GM12878 (cell line): ENCODE measurements around the gene EFNA3. TPM values are rescaled to one million over a fixed set of nuclear protein-coding genes. Genes with fewer than 3 reads are reported as not detected.

Experiments used
- ATAC-seq: fragments of 200-7000 bp; cut with Tn5 transposase; 3 replicates; pipeline ENCODE4 v1.9.1; 2020; ENCODE audit warnings: mild to moderate bottlenecking, moderate library complexity
- BruUV-seq: library from RNA; stranded (reverse); fragments of 400-500 nt; replicated peaks from 2 replicates; lab custom pipeline; 2021; lab: Mats Ljungman, UMichigan
- CTCF ChIA-PET: fragments of 300-600 bp; sonication (Branson Sonifier 250); formaldehyde crosslinking; extraction: SDS; loops from one replicate; lab custom pipeline; 2021; ENCODE audit warnings: inconsistent platforms; lab: Yijun Ruan, JAX
- POLR2A ChIA-PET: fragments of 350-600 bp; formaldehyde crosslinking; extraction: SDS; loops from one replicate; lab custom pipeline; 2021; ENCODE audit warnings: inconsistent platforms; lab: Charles Lee
- RAD21 ChIA-PET: fragments of 300-600 bp; sonication (Branson Sonifier 250); formaldehyde crosslinking; loops from one replicate; lab custom pipeline; 2023; ENCODE audit warnings: antibody characterized with exemption; ENCODE audit not compliant: unreplicated experiment; lab: Charles Lee
- SMC1A ChIA-PET: fragments of 300-600 bp; sonication (Branson Sonifier 250); formaldehyde crosslinking; loops from one replicate; lab custom pipeline; 2023; ENCODE audit not compliant: unreplicated experiment, uncharacterized antibody; lab: Charles Lee
- DNase-seq: peaks from one replicate; pipeline ENCODE4 v3.0.0-alpha.2; 2011; ENCODE audit warnings: low read depth, low spot score
- FAIRE-seq: peaks from 3 replicates; lab custom pipeline; 2011; peaks lifted over from hg19 to GRCh38; lab: Jason Lieb, UNC
- H2AFZ ChIP-seq: 2 replicates; pipeline ENCODE4 v1.6.0; 2011; ENCODE audit warnings: low read depth, low read length, control low read depth; ENCODE audit not compliant: control insufficient read depth
- H3K27ac ChIP-seq: 2 replicates; pipeline ENCODE4 v1.5.1; 2011; ENCODE audit warnings: control low read depth; ENCODE audit not compliant: control insufficient read depth, insufficient read depth
- H3K27me3 ChIP-seq, 2 experiments: replicated peaks in 1 of 2; 2 replicates each; pipeline versions ENCODE4 v1.6.0 to v1.6.1; 2011; ENCODE audit warnings: low read length in 1 of 2; ENCODE audit not compliant: control insufficient read depth in 2 of 2, insufficient read depth in 2 of 2
- H3K36me3 ChIP-seq, 2 experiments: 2 replicates each; pipeline ENCODE4 v1.5.1; 2011; ENCODE audit warnings: low read length in 1 of 2; ENCODE audit not compliant: control insufficient read depth in 2 of 2, insufficient read depth in 2 of 2
- H3K4me1 ChIP-seq: 2 replicates; pipeline ENCODE4 v1.6.1; 2011; ENCODE audit warnings: mild to moderate bottlenecking, low read length, moderate library complexity, mixed read lengths; ENCODE audit not compliant: control insufficient read depth, insufficient read depth
- H3K4me2 ChIP-seq: 2 replicates; pipeline ENCODE4 v1.6.0; 2011; ENCODE audit warnings: control low read depth; ENCODE audit not compliant: control insufficient read depth, insufficient read depth
- H3K4me3 ChIP-seq: fragments of 200-600 bp; sonication (generic); 2 replicates; pipeline ENCODE4 v1.5.1; 2016
- H3K79me2 ChIP-seq: 2 replicates; pipeline ENCODE4 v1.6.0; 2011; ENCODE audit warnings: low read length; ENCODE audit not compliant: control insufficient read depth, insufficient read depth
- H3K9ac ChIP-seq: 2 replicates; pipeline ENCODE4 v1.8.0; 2011; ENCODE audit warnings: low read length, control low read depth, mixed read lengths; ENCODE audit not compliant: control insufficient read depth, insufficient read depth
- H3K9me3 ChIP-seq: replicated peaks from 3 replicates; pipeline ENCODE4 v1.5.1; 2011; ENCODE audit warnings: mild to moderate bottlenecking, low read length; ENCODE audit not compliant: control insufficient read depth, insufficient read depth
- H4K20me1 ChIP-seq: 2 replicates; pipeline ENCODE4 v1.6.0; 2011; ENCODE audit not compliant: control insufficient read depth, insufficient read depth
- EGR1 ChIP-seq, 2 experiments: IDR thresholded peaks; 1 replicate in 1 of 2; 2 replicates in 1 of 2; pipeline ENCODE4 v1.6.1; 2011 to 2012; ENCODE audit warnings: low read depth in 2 of 2, low read length in 2 of 2, borderline replicate concordance in 1 of 2, mild to moderate bottlenecking in 1 of 2, moderate library complexity in 1 of 2
- EP300 ChIP-seq, 2 experiments: fragments of 150-350 bp in 1 of 2; IDR thresholded peaks; 2 replicates each; pipeline ENCODE4 v1.6.1; 2011 to 2012; ENCODE audit warnings: low read depth in 2 of 2, low read length in 2 of 2, borderline replicate concordance in 1 of 2, improper control_type of control experiment in 1 of 2, inconsistent platforms in 1 of 2; ENCODE audit not compliant: control insufficient read depth in 1 of 2
- EZH2 ChIP-seq: IDR thresholded peaks from 2 replicates; pipeline ENCODE4 v1.6.1; 2012; ENCODE audit warnings: low read depth, mild to moderate bottlenecking, control low read depth, inconsistent platforms, low read length, borderline replicate concordance; ENCODE audit not compliant: control insufficient read depth
- FOXM1 ChIP-seq: IDR thresholded peaks from 2 replicates; pipeline ENCODE4 v1.6.1; 2012; ENCODE audit warnings: low read depth, mild to moderate bottlenecking, inconsistent platforms, low read length, moderate library complexity
- HSF1 ChIP-seq: fragments of 150-350 bp; IDR thresholded peaks from 2 replicates; pipeline ENCODE4 v1.6.1; 2014; ENCODE audit warnings: mild to moderate bottlenecking, low read depth, low read length
- IRF3 ChIP-seq: fragments of 450-650 bp; IDR thresholded peaks from 2 replicates; pipeline ENCODE4 v1.6.1; 2014; ENCODE audit warnings: mild to moderate bottlenecking
- JUND ChIP-seq: IDR thresholded peaks from 2 replicates; pipeline ENCODE4 v1.6.1; 2012; ENCODE audit warnings: low read depth, mild to moderate bottlenecking, low read length, improper control_type of control experiment, moderate library complexity
- POLR2A ChIP-seq: IDR thresholded peaks from 2 replicates; pipeline ENCODE4 v1.6.1; 2011; ENCODE audit warnings: low read depth, mild to moderate bottlenecking, low read length
- POLR2AphosphoS2 ChIP-seq: IDR thresholded peaks from 2 replicates; pipeline ENCODE4 v1.6.1; 2011; ENCODE audit warnings: low read depth, mild to moderate bottlenecking, low read length, improper control_type of control experiment, moderate library complexity
- POU2F2 ChIP-seq: IDR thresholded peaks from 3 replicates; pipeline ENCODE4 v1.6.1; 2011; ENCODE audit warnings: low read depth, mild to moderate bottlenecking, low read length, borderline replicate concordance
- SIN3A ChIP-seq: IDR thresholded peaks from 2 replicates; pipeline ENCODE4 v1.6.1; 2012; ENCODE audit warnings: low read depth, low read length, improper control_type of control experiment
- USF2 ChIP-seq: IDR thresholded peaks from 2 replicates; pipeline ENCODE4 v1.6.1; 2011; ENCODE audit warnings: low read depth, low read length, improper control_type of control experiment, borderline replicate concordance
- WGBS: methylation state at CpG from one replicate; pipeline ENCODE4 v1.1.6; 2016; ENCODE audit warnings: low lambda C conversion rate; ENCODE audit not compliant: insufficient replicate concordance, insufficient coverage; ENCODE audit errors: missing lambda C conversion rate; 5-methylcytosine and 5-hydroxymethylcytosine counted together
- in situ Hi-C: fragments of 300-500 bp; cut with MboI; formaldehyde crosslinking; loops from 9 replicates; pipeline ENCODE4 v1.14.3; 2018; ENCODE audit warnings: mixed read lengths
- intact Hi-C: fragments of 100-400 bp; cut with micrococcal nuclease; formaldehyde crosslinking; loops from one replicate; pipeline ENCODE4 v1.14.2; 2022; ENCODE audit not compliant: unreplicated experiment
- polyA plus RNA-seq, 11 experiments: library from polyadenylated mRNA; depleted of rRNA in 4 of 11; unstranded in 6 of 11; stranded (reverse) in 5 of 11; fragments of >200 nt; fragmentation: Nextera tagmentation in 4 of 11; fragmentation: Illumina TruSeq in 1 of 11; extraction: Ambion mirVana in 4 of 11; extraction: Trizol in 1 of 11; gene quantifications; 1 replicate in 1 of 11; 2 replicates in 10 of 11; pipeline versions ENCODE4 v1.2.1 to v1.2.3, GENCODE V29; 2011 to 2016; ENCODE audit warnings: inconsistent platforms in 2 of 11, missing spikeins in 2 of 11, low read depth in 1 of 11
- total RNA-seq, 4 experiments: library from RNA; depleted of rRNA in 3 of 4; stranded (reverse); fragments of >200 nt in 3 of 4; fragmentation: Illumina TruSeq in 1 of 4; extraction: Trizol in 1 of 4; gene quantifications; 2 replicates each; pipeline versions ENCODE4 v1.2.1 to v1.2.3, GENCODE V29; 2013 to 2021

Gene EFNA3
- total and polyA plus RNA-seq, 10 of the 15 experiments (the other 5 are each of a cell fraction or from before 2014, with no cell fraction given), result 0.08 to 5.4 (median 1.1) TPM

GRCh38 chr1:155110381-155110780, 31.7 kb downstream of the EFNA3 start:
- FAIRE-seq, result no peak
- ChIA-PET POLR2A (interaction anchor here (0.6 kb wide), 1 partner anchor 27 kb away, joined by 3 read pairs; no protein-coding TSS in a partner anchor), CTCF (interaction anchor here (0.6 to 2.5 kb wide), 5 partner anchors 15 to 624 kb away, joined by 3 to 11 read pairs (median 5); partner anchors contain the start of gene KRTCAP2)

More at GRCh38 chr1:155110381-155110780, 31.7 kb downstream of the EFNA3 start:
- Histone ChIP-seq H3K27ac (no peak overlapping the region), H3K9me3 (no peaks in the 10 kb centered on the region), H3K4me1 (no peaks in the 10 kb centered on the region), H3K4me2 (no peak overlapping the region), H3K9ac (no peak overlapping the region), H3K27me3 (no peaks in the 10 kb centered on the region), H4K20me1 (no peaks in the 10 kb centered on the region), H3K79me2 (no peaks in the 10 kb centered on the region), H3K36me3 (no peaks in the 10 kb centered on the region), H2AFZ (no peak overlapping the region), H3K4me3 (no peak overlapping the region)
- intact Hi-C loops, result no loop called here
- in situ Hi-C loops, result no loop called here
- BruUV-seq, result no TSS peak
- SMC1A ChIA-PET, result interaction anchor here (0.6 to 1.2 kb wide), 3 partner anchors 10 to 45 kb away, joined by 3 read pairs; no protein-coding TSS in a partner anchor
- TF ChIP-seq USF2, result no peak
- no peak for TF ChIP-seq POU2F2
- no peak for TF ChIP-seq EGR1 (IDR thresholded peaks at IDR 0.05; ENCODE audit: borderline replicate concordance in 1 of 2, low read depth in 2 of 2, low read length in 2 of 2)
- TF ChIP-seq EP300 (IDR thresholded peaks at IDR 0.05; ENCODE audit: borderline replicate concordance in 1 of 2, control insufficient read depth in 1 of 2, low read depth in 2 of 2, low read length in 2 of 2), result no peak
- TF ChIP-seq POLR2AphosphoS2, result no peak
- TF ChIP-seq JUND, result no peak
- TF ChIP-seq IRF3, result no peak
- TF ChIP-seq HSF1, result no peak
- no peak for TF ChIP-seq FOXM1
- TF ChIP-seq POLR2A, result no peak
- no peak for TF ChIP-seq EZH2
- no peak for TF ChIP-seq SIN3A
- ATAC-seq (no peak), DNase-seq (no peak)
- 51% methylated on average over 8 of the region's 8 CpGs for WGBS
- RAD21 ChIA-PET, result no interaction called here
